HCT116 (cell line): ENCODE results near the gene GNPTAB. TPM values are rescaled to one million over a fixed set of nuclear protein-coding genes. Genes with fewer than 3 reads are reported as not detected.

Experiments
- ATAC-seq: fragments of 200-7000 bp; cut with Tn5 transposase; 2 replicates; pipeline ENCODE4 v1.9.1; 2020; ENCODE audit warnings: mild to moderate bottlenecking, moderate library complexity
- BruUV-seq: library from RNA; stranded (reverse); fragments of 400-500 nt; replicated peaks from 2 replicates; lab custom pipeline; 2021; lab: Mats Ljungman, UMichigan
- CTCF ChIA-PET: fragments of 300-600 bp; sonication (Branson Sonifier 250); formaldehyde crosslinking; loops from one replicate; lab custom pipeline; 2021; ENCODE audit warnings: antibody characterized with exemption; lab: Charles Lee
- POLR2A ChIA-PET: fragments of 300-600, 350-600 bp; sonication (Branson Sonifier 250); formaldehyde crosslinking; loops from one replicate; lab custom pipeline; 2021; ENCODE audit warnings: antibody characterized with exemption; lab: Charles Lee
- RAD21 ChIA-PET, 2 experiments: fragments of 300-600 bp; sonication (Branson Sonifier 250); formaldehyde crosslinking; loops; one replicate each; lab custom pipeline; 2023; ENCODE audit warnings: low total read pairs in 2 of 2; ENCODE audit not compliant: uncharacterized antibody in 2 of 2, unreplicated experiment in 2 of 2, low non-redundant PET in 1 of 2; lab: Charles Lee
- DNase-seq: peaks from one replicate; pipeline ENCODE4 v3.0.0-alpha.2; 2010; ENCODE audit warnings: low read depth, low spot score
- H2AFZ ChIP-seq: fragments of 200-600 bp; shearing (Covaris generic), sonication (generic); 2 replicates; pipeline ENCODE4 v1.6.1; 2017; ENCODE audit warnings: low read depth, mixed run types, mixed read lengths, antibody characterized with exemption, low read length; ENCODE audit not compliant: poor library complexity, severe bottlenecking
- H3K27ac ChIP-seq: 2 replicates; pipeline ENCODE4 v1.5.1; 2012; ENCODE audit warnings: low read depth, low read length
- H3K27me3 ChIP-seq: fragments of 200-600 bp; sonication (generic); 2 replicates; pipeline ENCODE4 v1.6.1; 2016; ENCODE audit warnings: mixed run types, low read length, mixed read lengths; ENCODE audit not compliant: insufficient read depth
- H3K36me3 ChIP-seq, 2 experiments: fragments of 200-500 bp in 1 of 2; fragments of 200-600 bp in 1 of 2; sonication (Bioruptor generic) in 1 of 2; sonication (generic) in 1 of 2; 2 replicates each; pipeline versions ENCODE4 v1.5.1 to v1.6.1; 2014 to 2016; ENCODE audit warnings: low read length in 2 of 2, inconsistent platforms in 1 of 2, mixed read lengths in 1 of 2, mixed run types in 1 of 2; ENCODE audit not compliant: insufficient read depth in 2 of 2, control insufficient read depth in 1 of 2
- H3K4me1 ChIP-seq, 2 experiments: fragments of 200-600 bp in 1 of 2; sonication (generic) in 1 of 2; 2 replicates each; pipeline versions ENCODE4 v1.5.1 to v1.6.1; 2012 to 2017; ENCODE audit warnings: low read length in 2 of 2, inconsistent platforms in 1 of 2, mild to moderate bottlenecking in 1 of 2, mixed read lengths in 1 of 2, mixed run types in 1 of 2, moderate library complexity in 1 of 2; ENCODE audit not compliant: insufficient read depth in 2 of 2, control insufficient read depth in 1 of 2
- H3K4me2 ChIP-seq: fragments of 200-600 bp; sonication (generic); 2 replicates; pipeline ENCODE4 v1.6.1; 2017; ENCODE audit warnings: mixed run types, low read length, mixed read lengths
- H3K4me3 ChIP-seq, 2 experiments: fragments of 200-600 bp in 1 of 2; sonication (generic) in 1 of 2; replicated peaks in 1 of 2; 2 replicates each; pipeline ENCODE4 v1.5.1; 2011 to 2016; ENCODE audit warnings: low read length in 2 of 2, control low read depth in 1 of 2, low read depth in 1 of 2, mild to moderate bottlenecking in 1 of 2, mixed read lengths in 1 of 2, mixed run types in 1 of 2
- H3K79me2 ChIP-seq: fragments of 200-600 bp; sonication (generic); 2 replicates; pipeline ENCODE4 v1.6.1; 2017; ENCODE audit warnings: mild to moderate bottlenecking, mixed run types, low read length, moderate library complexity, mixed read lengths; ENCODE audit not compliant: insufficient read depth
- H3K9ac ChIP-seq: fragments of 200-600 bp; sonication (generic); 2 replicates; pipeline ENCODE4 v1.6.1; 2016; ENCODE audit warnings: low read length, mixed read lengths
- H3K9me2 ChIP-seq: fragments of 200-600 bp; sonication (generic), shearing (Covaris generic); 2 replicates; pipeline ENCODE4 v1.6.1; 2017; ENCODE audit warnings: mixed run types, mild to moderate bottlenecking, moderate library complexity; ENCODE audit not compliant: insufficient read depth
- H3K9me3 ChIP-seq, 2 experiments: fragments of 200-500 bp in 1 of 2; fragments of 200-600 bp in 1 of 2; sonication (Bioruptor generic) in 1 of 2; sonication (generic) in 1 of 2; 2 replicates each; pipeline ENCODE4 v1.6.1; 2014 to 2017; ENCODE audit warnings: low read length in 2 of 2, mixed read lengths in 2 of 2, inconsistent platforms in 1 of 2, low read depth in 1 of 2, mild to moderate bottlenecking in 1 of 2, mixed run types in 1 of 2, moderate library complexity in 1 of 2; ENCODE audit not compliant: control insufficient read depth in 1 of 2, insufficient read depth in 1 of 2
- H4K20me1 ChIP-seq: fragments of 200-600 bp; sonication (generic), shearing (Covaris generic); 2 replicates; pipeline ENCODE4 v1.6.1; 2017; ENCODE audit warnings: mixed run types, mild to moderate bottlenecking, moderate library complexity; ENCODE audit not compliant: insufficient read depth
- CBX3 ChIP-seq: IDR thresholded peaks from 2 replicates; pipeline ENCODE4 v1.6.1; 2012; ENCODE audit warnings: low read depth
- EGR1 ChIP-seq: IDR thresholded peaks from 2 replicates; pipeline ENCODE4 v1.6.1; 2012; ENCODE audit warnings: low read depth
- ELF1 ChIP-seq: IDR thresholded peaks from 2 replicates; pipeline ENCODE4 v1.6.1; 2012; ENCODE audit warnings: low read depth, borderline replicate concordance
- EZH2 ChIP-seq: fragments of 200-600 bp; sonication (generic); IDR thresholded peaks from 2 replicates; pipeline ENCODE4 v1.6.1; 2017; ENCODE audit warnings: antibody characterized with exemption, mixed run types
- JUND ChIP-seq: IDR thresholded peaks from 2 replicates; pipeline ENCODE4 v1.6.1; 2012
- POLR2A ChIP-seq: IDR thresholded peaks from 2 replicates; pipeline ENCODE4 v1.7.0; 2011; ENCODE audit warnings: borderline replicate concordance; ENCODE audit not compliant: insufficient read depth, insufficient read length; ENCODE audit errors: extremely low read depth
- SIN3A ChIP-seq: IDR thresholded peaks from 2 replicates; pipeline ENCODE4 v1.6.1; 2012; ENCODE audit warnings: low read depth
- SP1 ChIP-seq: IDR thresholded peaks from 2 replicates; pipeline ENCODE4 v1.6.1; 2012; ENCODE audit warnings: low read depth
- SRF ChIP-seq: IDR thresholded peaks from 2 replicates; pipeline ENCODE4 v1.6.1; 2012; ENCODE audit warnings: low read depth
- TCF7L2 ChIP-seq: IDR thresholded peaks from 2 replicates; pipeline ENCODE4 v1.7.0; 2011; ENCODE audit warnings: borderline replicate concordance, inconsistent platforms; ENCODE audit not compliant: insufficient read depth, insufficient read length; ENCODE audit errors: extremely low read depth
- YY1 ChIP-seq: IDR thresholded peaks from 2 replicates; pipeline ENCODE4 v1.6.1; 2011; ENCODE audit warnings: low read length, low read depth, moderate library complexity, mild to moderate bottlenecking; ENCODE audit not compliant: insufficient replicate concordance; ENCODE audit errors: extremely low read depth
- ZFX ChIP-seq: fragments of 450-650 bp; IDR thresholded peaks from 2 replicates; pipeline ENCODE4 v1.6.1; 2017
- intact Hi-C: fragments of 100-400 bp; cut with micrococcal nuclease; formaldehyde crosslinking; loops from 2 replicates; pipeline ENCODE4 v1.10.0; 2022
- total RNA-seq: library from RNA; stranded (reverse); gene quantifications from one replicate; pipeline ENCODE4 v1.2.1, GENCODE V29; 2021; ENCODE audit not compliant: unreplicated experiment

Gene GNPTAB
- total RNA-seq, 1 experiment from 2014 or later, result 41.4 TPM

DNA sequence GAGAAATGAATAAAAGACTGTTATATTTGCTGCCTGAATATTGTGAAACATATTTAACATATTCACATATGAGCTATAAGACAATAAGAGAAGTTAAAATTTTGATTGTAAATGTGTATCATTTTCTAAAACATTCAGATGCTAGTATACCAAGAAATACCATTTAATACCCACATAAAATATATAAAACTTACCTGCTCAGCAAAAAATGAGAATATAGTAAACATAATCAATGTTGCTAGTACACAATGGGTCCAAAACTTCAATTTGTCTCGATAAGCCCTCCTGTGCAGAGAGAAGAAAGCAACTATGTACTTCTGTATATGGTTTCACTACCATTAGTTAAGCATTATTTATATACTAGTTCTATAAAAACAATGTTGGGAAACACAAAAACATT is 81.9 kb downstream of the GNPTAB start (continued):
- TF ChIP-seq YY1 (no peak), CBX3 (no peak), SRF (no peak), JUND (no peak), SIN3A (no peak)

DNA sequence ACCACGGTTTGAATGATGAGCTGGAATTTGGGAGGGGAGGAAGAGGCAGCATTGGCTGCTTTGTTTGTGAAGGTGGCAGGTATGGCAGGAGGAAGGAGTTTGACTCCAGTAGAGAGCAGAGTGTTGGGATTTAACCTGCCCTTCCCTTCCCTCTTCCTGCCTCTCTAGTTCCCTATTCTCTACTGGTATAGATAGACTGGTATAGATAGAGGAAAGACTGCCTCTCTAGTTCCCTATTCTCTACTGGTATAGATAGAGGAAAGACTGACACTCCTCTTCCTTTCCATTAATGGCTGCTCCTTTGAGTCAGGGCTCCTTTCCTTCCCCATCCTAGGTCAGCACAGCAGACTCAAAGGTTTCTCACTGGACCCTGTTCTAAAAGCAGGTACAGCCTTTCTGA is 83.1 kb downstream of the GNPTAB start:
- no peaks in the 10 kb centered on the region for H3K79me2 ChIP-seq
- ChIA-PET POLR2A (no interaction called here), CTCF (interaction anchor here (1.2 to 3.1 kb wide), 2 partner anchors 12 to 26 kb away, joined by 3 to 10 read pairs; no protein-coding TSS in a partner anchor), RAD21 (no interaction called here)
- H3K9me2 ChIP-seq, result no peaks in the 10 kb centered on the region
- no peak for ATAC-seq
- no peaks in the 10 kb centered on the region for H4K20me1 ChIP-seq
- no TSS peak for BruUV-seq
- intact Hi-C loops, result no loop called here
- no peak overlapping the region for H2AFZ ChIP-seq
- H3K4me3 ChIP-seq, result no peak overlapping the region
- H3K4me2 ChIP-seq, result no peak overlapping the region
- peaks cover 2 to 3% of the 10 kb centered on the region in 2 experiments; a peak in 3 of 4 replicates for H3K36me3 ChIP-seq
- H3K27ac ChIP-seq, result no peak overlapping the region
- TF ChIP-seq EZH2 (no peak), CBX3 (no peak)
- no peaks in the 10 kb centered on the region for H3K9me3 ChIP-seq
- H3K9ac ChIP-seq, result no peak overlapping the region
- DNase-seq, result no peak
- no peaks in the 10 kb centered on the region for H3K4me1 ChIP-seq
- no peaks in the 10 kb centered on the region for H3K27me3 ChIP-seq

DNA sequence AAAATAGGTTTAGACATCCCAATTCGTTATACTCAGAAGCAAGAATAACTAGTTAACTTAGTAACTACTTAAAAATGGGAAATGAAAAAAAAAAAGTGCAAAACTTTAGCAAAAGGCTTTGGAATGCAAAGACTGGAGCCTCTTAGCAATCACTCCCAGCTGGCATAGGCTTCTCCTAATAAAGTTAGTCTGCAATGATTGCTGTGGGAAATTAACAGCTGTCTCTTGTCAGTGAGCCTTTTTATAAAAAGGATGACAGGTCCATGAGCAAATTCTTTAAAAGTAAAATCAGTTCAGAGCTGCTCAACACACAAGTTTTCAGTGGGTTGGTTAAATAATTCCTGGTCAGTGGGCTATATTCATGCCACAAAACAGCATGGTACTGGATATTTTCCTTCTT is 84.1 kb downstream of the GNPTAB start:
- DNase-seq (no peak), ATAC-seq (no peak)
- no peak for TF ChIP-seq EZH2
- no peak for TF ChIP-seq SRF
- no peak for TF ChIP-seq SIN3A
- no peak for TF ChIP-seq ELF1
- no peak for TF ChIP-seq CBX3
- no peak for TF ChIP-seq SP1
- TF ChIP-seq POLR2A, result no peak
- TF ChIP-seq ZFX, result no peak
- TF ChIP-seq TCF7L2, result no peak
- TF ChIP-seq EGR1, result no peak
- RAD21 ChIA-PET, result no interaction called here
- Histone ChIP-seq H3K27me3 (no peaks in the 10 kb centered on the region), H2AFZ (no peak overlapping the region), H3K27ac (no peak overlapping the region), H3K79me2 (no peaks in the 10 kb centered on the region), H4K20me1 (no peaks in the 10 kb centered on the region), H3K4me1 (no peaks in the 10 kb centered on the region), H3K9ac (no peak overlapping the region), H3K4me2 (no peak overlapping the region), H3K9me2 (no peaks in the 10 kb centered on the region), H3K4me3 (no peak overlapping the region), H3K36me3 (peaks cover 2 to 3% of the 10 kb centered on the region in 2 experiments; a peak in 3 of 4 replicates), H3K9me3 (no peaks in the 10 kb centered on the region)
- CTCF ChIA-PET, result interaction anchor here (1.2 to 3.1 kb wide), 2 partner anchors 13 to 27 kb away, joined by 3 to 10 read pairs; no protein-coding TSS in a partner anchor
- BruUV-seq, result no TSS peak
- POLR2A ChIA-PET, result no interaction called here
- intact Hi-C loops, result no loop called here
